HTR-8/SVneo (cell line): ENCODE results near the gene RBM20.

Source experiments
- DNase-seq: peaks from one replicate; pipeline ENCODE4 v3.0.0; 2011; ENCODE audit warnings: low spot score, mixed read lengths; ENCODE audit not compliant: insufficient read length
- FAIRE-seq: peaks from 2 replicates; lab custom pipeline; 2011; peaks lifted over from hg19 to GRCh38; lab: Jason Lieb, UNC

Gene RBM20

GRCh38 chr10:110818311-110819256 is 174.4 kb downstream of the RBM20 start:
- DNase-seq: no peak
- no peak for FAIRE-seq

GRCh38 chr10:110820321-110820814 is 176.2 kb downstream of the RBM20 start:
- DNase-seq (no peak), FAIRE-seq (no peak)

- DNase-seq: no peak
- no peak for FAIRE-seq
These were observed 177.4 kb downstream of the RBM20 start for GRCh38 chr10:110821508-110821907.

GRCh38 chr10:110822035-110822711 is 178.0 kb downstream of the RBM20 start:
- no peak for DNase-seq
- no peak for FAIRE-seq

DNA sequence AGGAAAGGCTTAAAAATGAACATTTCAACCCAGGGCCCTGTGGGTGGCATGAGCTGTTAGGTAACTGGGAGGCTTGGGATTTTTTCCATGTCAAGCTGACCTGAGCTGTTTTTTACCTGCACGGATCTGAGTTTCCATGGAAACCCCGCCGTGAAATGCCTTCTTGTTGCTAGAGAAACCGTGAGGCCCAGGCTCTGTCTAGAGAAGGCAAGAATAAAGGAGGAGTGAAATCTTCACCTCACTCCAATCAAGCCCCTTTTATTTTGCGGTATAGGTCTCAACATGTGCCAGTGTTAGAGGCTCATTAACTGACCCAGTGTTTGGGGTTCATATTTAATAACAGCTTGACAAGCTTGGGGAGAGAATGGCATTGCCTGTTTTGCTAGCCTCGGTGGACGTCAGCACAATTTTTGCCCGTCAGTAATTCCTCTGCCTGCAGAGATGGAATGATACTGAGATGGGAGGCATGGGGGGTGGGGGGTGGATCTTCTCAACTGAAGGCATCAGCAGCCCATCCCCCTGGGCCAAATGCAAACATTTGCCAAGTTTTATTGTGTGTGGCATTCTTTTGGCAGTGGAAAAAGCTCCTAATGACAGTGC is 178.7 kb downstream of the RBM20 start:
- FAIRE-seq (no peak), DNase-seq (no peak)

GRCh38 chr10:110824152-110824441 is 180.0 kb downstream of the RBM20 start:
- no peak for DNase-seq
- no peak for FAIRE-seq

GRCh38 chr10:110824660-110825059 is 180.5 kb downstream of the RBM20 start:
- FAIRE-seq: no peak
- DNase-seq: no peak

DNA sequence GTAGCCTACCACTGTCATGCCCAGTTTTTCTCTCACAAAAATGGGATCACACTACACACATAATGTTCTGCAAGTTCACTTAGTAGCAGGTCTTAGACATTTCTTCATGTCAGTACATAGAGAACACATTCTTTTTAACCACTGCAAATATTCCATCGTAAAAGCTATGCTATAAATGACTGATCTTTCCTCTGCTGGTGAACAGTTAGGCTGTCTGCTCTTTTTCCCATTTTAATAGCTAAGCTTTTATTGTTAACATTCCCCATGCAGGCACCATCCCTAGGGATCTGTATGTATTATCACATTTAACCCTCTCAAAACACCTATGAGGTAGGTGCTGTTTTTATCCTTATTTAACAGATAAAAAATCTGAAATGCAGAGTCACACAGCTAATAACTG is 181.4 kb downstream of the RBM20 start:
- FAIRE-seq: no peak
- DNase-seq: no peak

GRCh38 chr10:110827410-110827809 is 183.3 kb downstream of the RBM20 start:
- no peak for FAIRE-seq
- no peak for DNase-seq

DNA sequence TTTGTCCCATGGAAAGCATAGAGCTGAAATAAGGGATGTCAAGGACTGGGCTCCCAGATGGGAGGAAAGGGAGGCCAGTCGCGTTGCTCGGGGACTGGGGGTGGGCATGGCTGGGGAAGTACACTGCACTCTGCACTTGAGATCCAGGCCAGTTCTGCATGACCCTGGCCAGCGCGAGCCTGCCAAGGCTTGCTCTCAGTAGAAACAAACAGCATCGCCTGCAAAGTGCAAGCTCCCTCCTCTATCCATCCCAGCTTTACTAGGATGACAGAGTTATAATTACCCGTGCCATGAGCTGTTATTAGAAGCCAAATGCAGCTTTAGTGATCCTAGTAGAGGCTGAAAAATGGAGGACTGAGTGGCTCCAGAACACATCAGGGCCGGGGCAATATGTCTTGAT is 183.7 kb downstream of the RBM20 start:
- DNase-seq (no peak), FAIRE-seq (no peak)

- FAIRE-seq (no peak), DNase-seq (no peak)
These were observed 184.4 kb downstream of the RBM20 start for GRCh38 chr10:110828525-110828924.

- no peak for DNase-seq
- no peak for FAIRE-seq
These were observed 185.7 kb downstream of the RBM20 start for GRCh38 chr10:110829721-110830410.

DNA sequence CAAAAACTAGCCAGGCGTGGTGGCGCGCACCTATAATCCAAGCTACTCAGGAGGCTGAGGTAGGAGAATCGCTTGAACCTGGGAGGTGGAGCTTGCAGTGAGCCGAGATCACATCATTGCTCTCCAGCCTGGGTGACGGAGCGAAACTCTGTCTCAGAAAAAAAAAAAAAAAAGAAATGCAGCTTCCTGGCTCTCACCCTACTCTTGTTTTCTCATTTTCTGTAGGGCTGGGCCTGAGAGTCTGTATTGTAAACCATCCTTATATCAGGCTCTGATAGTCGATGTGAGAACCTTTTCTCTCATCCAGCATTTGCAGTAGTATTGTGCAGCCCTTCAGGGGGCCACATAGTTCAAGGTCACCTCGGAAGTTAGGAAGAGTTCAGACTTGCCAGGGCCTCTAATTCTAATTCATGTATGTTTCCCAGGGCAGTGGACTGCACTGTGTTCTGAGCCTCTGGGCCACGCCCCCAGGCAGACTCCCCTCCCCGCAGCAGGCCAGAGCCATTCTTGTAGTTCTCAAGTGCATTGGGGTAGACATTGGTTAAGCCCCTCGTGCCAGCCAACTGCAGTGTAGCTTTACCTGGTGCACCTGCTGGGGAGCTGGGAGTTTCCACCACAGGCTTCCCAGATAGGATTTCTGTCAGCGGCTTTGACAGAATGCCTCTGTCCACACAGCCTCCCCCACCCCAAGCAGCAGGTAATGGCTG is 189.3 kb downstream of the RBM20 start:
- no peak for FAIRE-seq
- DNase-seq: no peak

- FAIRE-seq (no peak), DNase-seq (no peak)
These were observed 189.9 kb downstream of the RBM20 start for GRCh38 chr10:110833941-110834628.

DNA sequence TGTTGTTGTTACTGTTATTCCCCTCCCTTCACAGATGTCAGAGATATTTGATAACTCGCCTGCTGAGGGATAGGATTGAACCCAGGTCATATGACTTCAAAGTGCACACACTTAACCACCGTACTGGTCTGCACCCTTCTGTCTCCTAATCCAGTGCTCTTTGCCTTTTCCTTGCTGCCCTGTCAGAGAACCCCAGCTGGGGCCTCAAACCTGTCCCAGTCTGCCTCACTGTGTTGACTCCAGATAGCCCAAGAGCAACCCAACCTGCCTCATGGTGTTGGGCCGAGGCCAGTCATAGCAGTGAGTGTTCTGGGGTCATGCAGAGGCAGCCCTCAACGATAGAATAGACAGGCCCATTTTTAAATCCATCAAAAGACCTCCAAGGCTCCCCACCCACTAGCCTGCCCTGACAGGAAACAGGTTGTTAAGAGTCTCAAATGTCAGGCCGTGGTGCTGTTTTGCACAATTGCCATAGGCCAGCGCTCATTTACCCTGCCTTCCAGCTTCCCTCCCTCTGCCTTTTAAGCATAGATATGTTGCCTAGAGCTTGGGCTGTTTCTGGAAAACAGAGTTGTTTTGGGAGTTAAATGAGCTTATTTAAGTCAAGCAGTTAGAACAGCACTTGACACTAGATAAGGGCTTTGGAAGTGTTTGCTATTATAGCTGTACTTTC is 190.6 kb downstream of the RBM20 start:
- no peak for DNase-seq
- no peak for FAIRE-seq

- DNase-seq (no peak), FAIRE-seq (no peak)
These were observed 191.7 kb downstream of the RBM20 start for GRCh38 chr10:110835841-110836240.

GRCh38 chr10:110836706-110837105 is 192.6 kb downstream of the RBM20 start:
- no peak for FAIRE-seq
- no peak for DNase-seq

GRCh38 chr10:110837418-110838171 is 193.5 kb downstream of the RBM20 start:
- DNase-seq (no peak), FAIRE-seq (no peak)
